CD4-positive, alpha-beta memory T cell (primary cell): ENCODE measurements around the gene GET4. TPM values are rescaled to one million over a fixed set of nuclear protein-coding genes. Genes with fewer than 3 reads are reported as not detected.

ENCODE experiments used
- CTCF ChIA-PET: fragments of 350-600 bp; sonication (Branson Sonifier 250); formaldehyde crosslinking; loops from one replicate; lab custom pipeline; 2021; ENCODE audit warnings: inconsistent platforms; ENCODE audit not compliant: partially characterized antibody; lab: Charles Lee
- POLR2A ChIA-PET: fragments of 350-600 bp; sonication (Branson Sonifier 250); formaldehyde crosslinking; loops from one replicate; lab custom pipeline; 2021; ENCODE audit not compliant: partially characterized antibody; lab: Charles Lee
- DNase-seq, 5 donors: peaks; one replicate each; pipeline versions ENCODE4 v3.0.0 to v3.0.0-alpha.2; 2020 to 2022; ENCODE audit warnings: mixed read lengths in 1 of 5
- H3K27ac ChIP-seq: one replicate; pipeline ENCODE4 v1.7.0; 2013; ENCODE audit warnings: low read depth, low read length
- H3K27me3 ChIP-seq: 2 replicates; pipeline ENCODE4 v1.7.0; 2013; ENCODE audit warnings: mild to moderate bottlenecking, low read length, moderate library complexity; ENCODE audit not compliant: insufficient read depth
- H3K36me3 ChIP-seq: 2 replicates; pipeline ENCODE4 v1.7.0; 2013; ENCODE audit warnings: mild to moderate bottlenecking, low read length, moderate library complexity; ENCODE audit not compliant: insufficient read depth
- H3K4me1 ChIP-seq: 2 replicates; pipeline ENCODE4 v1.7.0; 2013; ENCODE audit warnings: mild to moderate bottlenecking, low read length, moderate library complexity; ENCODE audit not compliant: insufficient read depth
- H3K4me3 ChIP-seq, 2 donors: one replicate each; pipeline ENCODE4 v1.7.0; 2013; ENCODE audit warnings: low read length in 2 of 2, mild to moderate bottlenecking in 1 of 2
- H3K9me3 ChIP-seq, 2 donors: one replicate each; pipeline ENCODE4 v1.7.0; 2013; ENCODE audit warnings: low read length in 2 of 2, control low read depth in 1 of 2; ENCODE audit not compliant: control insufficient read depth in 1 of 2
- H3K27ac Mint-ChIP-seq, 7 donors: one replicate each; pipeline ENCODE4 v1.8.0; 2020 to 2021; ENCODE audit warnings: mixed read lengths in 7 of 7, mild to moderate bottlenecking in 6 of 7, inconsistent platforms in 3 of 7, moderate library complexity in 3 of 7
- H3K27me3 Mint-ChIP-seq, 2 donors: one replicate each; pipeline ENCODE4 v1.8.0; 2020 to 2021; ENCODE audit warnings: mixed read lengths in 2 of 2
- H3K36me3 Mint-ChIP-seq, 2 donors: one replicate each; pipeline ENCODE4 v1.8.0; 2020 to 2021; ENCODE audit warnings: mixed read lengths in 2 of 2, inconsistent platforms in 1 of 2, mild to moderate bottlenecking in 1 of 2
- H3K4me1 Mint-ChIP-seq, 4 donors: one replicate each; pipeline ENCODE4 v1.8.0; 2020 to 2021; ENCODE audit warnings: mixed read lengths in 4 of 4, mild to moderate bottlenecking in 1 of 4
- H3K4me3 Mint-ChIP-seq, 8 donors: one replicate each; pipeline ENCODE4 v1.8.0; 2020 to 2021; ENCODE audit warnings: mixed read lengths in 8 of 8, mild to moderate bottlenecking in 7 of 8, moderate library complexity in 6 of 8, inconsistent platforms in 3 of 8
- H3K9me3 Mint-ChIP-seq, 8 donors: one replicate each; pipeline ENCODE4 v1.8.0; 2020 to 2021; ENCODE audit warnings: mixed read lengths in 8 of 8, mild to moderate bottlenecking in 5 of 8, inconsistent platforms in 3 of 8, moderate library complexity in 1 of 8
- intact Hi-C: fragments of 100-400 bp; cut with micrococcal nuclease; formaldehyde crosslinking; loops from one replicate; pipeline ENCODE4 v1.15.1; 2023
- polyA plus RNA-seq, 2 donors: library from polyadenylated mRNA; unstranded; fragments of 300-500 nt; fragmentation: Illumina TruSeq; gene quantifications; one replicate each; pipeline ENCODE4 v1.2.3, GENCODE V29; 2021
- total RNA-seq, 2 experiments: library from RNA; stranded (reverse); gene quantifications; one replicate each; pipeline ENCODE4 v1.2.3, GENCODE V29; 2021

The GET4 gene
- total and polyA plus RNA-seq, 4 experiments from 2014 or later = 22.0 to 51.6 (median 38.1) TPM

DNA sequence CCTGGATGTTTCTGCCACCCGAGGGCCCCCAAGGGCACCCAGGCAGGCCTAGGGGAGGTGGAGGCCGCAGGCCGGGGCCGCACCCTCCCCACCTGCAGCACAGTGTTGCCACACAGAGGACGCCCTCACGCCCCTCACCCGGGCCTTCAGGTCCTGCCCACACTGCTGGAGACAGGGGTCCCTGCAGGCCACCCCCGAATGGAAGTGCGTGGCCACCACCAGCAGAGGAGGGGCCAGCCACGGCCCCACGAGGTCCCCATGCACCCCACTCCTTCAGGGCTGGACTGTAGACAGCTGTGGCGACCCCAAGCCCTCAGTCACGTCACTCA lies 42.7 kb downstream of the GET4 start:
- Mint-ChIP-seq H3K4me1 (peaks cover 9 to 29% (median 14%) of the 10 kb centered on the region in 4 donors), H3K9me3 (no peaks in the 10 kb centered on the region), H3K27me3 (no peaks in the 10 kb centered on the region), H3K27ac (peak overlapping the region in 1 of 7 donors; percentile 69), H3K4me3 (no peak overlapping the region), H3K36me3 (no peaks in the 10 kb centered on the region)
- H3K27me3 ChIP-seq = no peaks in the 10 kb centered on the region
- no peak for DNase-seq
- no peaks in the 10 kb centered on the region for H3K36me3 ChIP-seq
- CTCF ChIA-PET = interaction anchor here (1.0 kb wide), 1 partner anchor 9 kb away, joined by 3 read pairs; no protein-coding TSS in a partner anchor
- H3K27ac ChIP-seq = no peak overlapping the region
- peaks cover 23% of the 10 kb centered on the region for H3K4me1 ChIP-seq
- H3K4me3 ChIP-seq = no peak overlapping the region
- intact Hi-C loops = no loop called here
- POLR2A ChIA-PET = interaction anchor here (1.2 kb wide), 1 partner anchor 56 kb away, joined by 4 read pairs; the partner anchor contains the start of gene COX19
- no peaks in the 10 kb centered on the region for H3K9me3 ChIP-seq

DNA sequence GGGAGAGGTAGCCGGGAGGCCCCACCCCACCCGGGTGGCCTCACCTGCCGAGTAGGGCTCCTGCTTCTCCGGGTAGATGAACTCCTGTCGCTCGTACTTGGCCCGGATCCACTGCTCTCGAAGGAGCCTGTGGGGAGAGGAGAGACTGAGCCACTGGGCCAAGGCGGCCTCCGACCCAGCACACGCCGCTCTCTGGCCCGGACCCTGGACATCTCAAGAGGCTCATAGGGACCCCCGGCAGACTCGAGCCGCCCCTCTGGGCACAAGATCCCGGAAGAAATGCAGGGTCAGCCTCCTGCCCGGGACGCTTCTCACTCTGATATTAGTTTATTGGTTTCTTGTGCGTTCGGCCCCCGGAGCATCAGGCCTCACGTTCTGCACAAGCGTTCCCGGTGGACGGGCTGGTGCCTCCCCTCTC lies 43.6 kb downstream of the GET4 start:
- no peaks in the 10 kb centered on the region for H3K36me3 ChIP-seq
- ChIA-PET CTCF (no interaction called here), POLR2A (interaction anchor here (4.4 kb wide), 1 partner anchor 11 kb away, joined by 63 read pairs; no protein-coding TSS in a partner anchor)
- Mint-ChIP-seq H3K9me3 (no peaks in the 10 kb centered on the region), H3K4me1 (peaks cover 11 to 35% (median 17%) of the 10 kb centered on the region in 4 donors), H3K4me3 (no peak overlapping the region), H3K27me3 (no peaks in the 10 kb centered on the region), H3K36me3 (no peaks in the 10 kb centered on the region), H3K27ac (no peak overlapping the region)
- intact Hi-C loops = no loop called here
- no peaks in the 10 kb centered on the region for H3K9me3 ChIP-seq
- no peak overlapping the region for H3K27ac ChIP-seq
- DNase-seq = no peak
- H3K27me3 ChIP-seq = no peaks in the 10 kb centered on the region
- H3K4me1 ChIP-seq = peaks cover 31% of the 10 kb centered on the region
- no peak overlapping the region for H3K4me3 ChIP-seq

DNA sequence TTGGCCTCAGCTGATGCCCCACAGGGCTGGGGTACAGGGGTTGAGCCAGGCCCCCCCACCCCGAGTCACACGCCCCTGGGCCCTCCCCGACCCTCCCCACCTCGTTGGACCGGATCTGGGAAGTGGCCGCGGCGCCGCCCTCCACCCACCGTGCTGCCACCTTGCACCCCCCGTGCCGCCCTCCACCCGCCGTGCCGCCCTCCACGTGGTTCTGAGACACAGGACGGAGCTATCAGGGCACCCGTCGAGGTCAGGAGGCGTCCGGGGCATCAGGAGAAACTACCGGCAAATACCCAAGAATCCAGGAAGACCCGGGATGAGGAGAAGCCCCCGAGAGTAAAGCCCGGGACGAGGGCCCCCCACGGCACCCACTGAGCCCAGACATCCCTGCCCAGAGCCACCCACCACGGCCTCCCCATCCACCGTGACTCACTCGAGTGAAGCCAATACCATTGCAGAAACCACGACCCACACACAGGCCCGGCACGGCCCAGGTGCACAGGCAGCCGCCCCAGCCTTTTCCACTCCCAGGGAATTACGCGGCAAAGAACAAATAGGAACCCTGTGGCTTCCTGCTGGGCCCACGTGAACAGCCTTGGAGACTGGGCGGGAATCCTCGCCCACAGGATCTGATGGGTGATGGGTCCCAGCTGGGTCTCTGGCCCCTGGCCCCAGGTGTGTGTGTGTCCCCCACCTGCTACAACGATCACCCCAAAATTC lies 44.2 kb downstream of the GET4 start:
- Histone ChIP-seq H3K27ac (no peak overlapping the region), H3K27me3 (no peaks in the 10 kb centered on the region), H3K9me3 (no peaks in the 10 kb centered on the region), H3K4me3 (no peak overlapping the region), H3K36me3 (no peaks in the 10 kb centered on the region), H3K4me1 (peaks cover 34% of the 10 kb centered on the region)
- H3K4me3 Mint-ChIP-seq = peak overlapping the region in 6 of 8 donors; percentile 39 to 71 (median 54)
- H3K9me3 Mint-ChIP-seq = no peaks in the 10 kb centered on the region
- ChIA-PET CTCF (interaction anchor here (3.5 kb wide), 1 partner anchor 11 kb away, joined by 19 read pairs; no protein-coding TSS in a partner anchor), POLR2A (interaction anchor here (3.8 to 4.4 kb wide), 2 partner anchors 11 to 53 kb away, joined by 63 to 78 read pairs; partner anchors contain the start of gene COX19)
- H3K36me3 Mint-ChIP-seq = no peaks in the 10 kb centered on the region
- DNase-seq = no peak
- intact Hi-C loops = no loop called here
- H3K27ac Mint-ChIP-seq = peak overlapping the region in 6 of 7 donors; percentile 61 to 91 (median 71)
- no peaks in the 10 kb centered on the region for H3K27me3 Mint-ChIP-seq
- H3K4me1 Mint-ChIP-seq = peaks cover 11 to 35% (median 17%) of the 10 kb centered on the region in 4 donors

DNA sequence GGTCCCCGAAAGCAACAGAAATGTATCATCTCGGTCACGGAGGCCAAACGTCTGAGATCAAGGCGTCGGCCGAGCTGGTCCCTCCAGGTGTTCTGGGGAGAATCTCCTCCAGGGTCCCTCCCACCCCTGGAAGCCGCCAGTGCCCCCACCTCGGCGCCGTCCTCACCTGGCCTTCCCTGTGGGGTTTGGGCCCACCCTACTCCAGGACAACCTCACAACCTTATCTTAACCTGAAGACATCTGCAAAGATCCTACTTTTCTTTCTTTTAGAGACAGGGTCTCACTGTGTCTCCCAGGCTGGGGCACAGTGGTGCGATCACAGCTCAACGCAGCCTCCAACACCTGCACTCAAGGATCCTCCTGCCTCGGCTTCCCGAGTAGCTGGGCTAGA lies 44.7 kb downstream of the GET4 start:
- POLR2A ChIA-PET = interaction anchor here (3.8 to 4.4 kb wide), 2 partner anchors 12 to 53 kb away, joined by 63 to 78 read pairs; partner anchors contain the start of gene COX19
- peaks cover 11 to 33% (median 16%) of the 10 kb centered on the region in 4 donors for H3K4me1 Mint-ChIP-seq
- peaks cover 34% of the 10 kb centered on the region for H3K4me1 ChIP-seq

DNA sequence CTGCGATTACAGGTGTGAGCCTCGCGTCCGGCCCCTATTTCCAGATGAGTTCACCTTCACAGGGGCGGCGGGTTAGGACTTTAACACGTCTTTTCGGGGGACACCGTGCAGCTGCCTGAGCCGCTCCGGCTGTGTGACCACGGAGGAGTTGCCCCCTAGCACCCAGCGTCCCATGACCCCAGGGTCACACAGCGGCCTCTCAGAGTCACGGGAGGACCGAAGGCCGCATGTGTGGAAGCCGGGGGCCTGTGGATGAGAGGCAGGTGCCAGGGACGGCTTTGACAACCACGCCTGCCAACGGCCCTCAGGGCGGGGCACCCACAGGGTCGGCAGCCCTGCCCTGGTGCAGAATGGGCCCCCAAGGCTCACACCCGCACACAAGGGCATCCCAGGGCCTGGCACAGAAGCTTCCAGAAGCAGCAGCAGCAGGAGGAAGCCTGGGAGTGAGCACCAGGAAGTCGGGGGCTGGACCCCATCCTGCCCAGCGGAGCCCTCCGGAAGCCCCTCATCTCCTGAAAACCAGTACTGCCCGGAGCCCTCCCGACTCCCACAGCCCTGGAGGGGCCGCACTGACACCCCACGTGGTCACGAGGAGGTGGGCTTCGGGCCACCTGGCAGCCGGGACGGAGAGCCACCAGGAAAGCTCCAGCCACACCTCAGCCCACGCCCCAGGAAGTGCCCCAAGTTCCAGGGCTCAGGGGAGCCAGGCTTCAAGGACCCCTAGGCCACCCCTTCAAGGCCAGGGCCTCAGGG lies 45.4 kb downstream of the GET4 start:
- no peak for DNase-seq
- H3K36me3 Mint-ChIP-seq = no peaks in the 10 kb centered on the region
- H3K27me3 Mint-ChIP-seq = no peaks in the 10 kb centered on the region
- peaks cover 7 to 30% (median 13%) of the 10 kb centered on the region in 4 donors for H3K4me1 Mint-ChIP-seq
- peak overlapping the region in 6 of 7 donors; percentile 35 to 91 (median 68) for H3K27ac Mint-ChIP-seq
- no peaks in the 10 kb centered on the region for H3K27me3 ChIP-seq
- CTCF ChIA-PET = interaction anchor here (3.5 kb wide), 1 partner anchor 12 kb away, joined by 19 read pairs; no protein-coding TSS in a partner anchor
- intact Hi-C loops = loop anchor here (2.0 kb wide), 2 partner anchors 19 to 123 kb away; partner anchors contain the start of gene GPR146
- H3K4me3 ChIP-seq = peak overlapping the region; percentile 17 to 51
- H3K36me3 ChIP-seq = no peaks in the 10 kb centered on the region
- H3K9me3 Mint-ChIP-seq = no peaks in the 10 kb centered on the region
- H3K4me3 Mint-ChIP-seq = peak overlapping the region; percentile 17 to 90 (median 87)
- no peaks in the 10 kb centered on the region for H3K9me3 ChIP-seq
- peaks cover 34% of the 10 kb centered on the region for H3K4me1 ChIP-seq
- POLR2A ChIA-PET = interaction anchor here (0.6 to 4.4 kb wide), 9 partner anchors 9 to 1599 kb away, joined by 3 to 78 read pairs (median 3); partner anchors contain the start of gene COX19
- peak overlapping the region; percentile 89 for H3K27ac ChIP-seq

More for the DNA sequence above, 44.7 kb downstream of the GET4 start:
- CTCF ChIA-PET = interaction anchor here (3.5 kb wide), 1 partner anchor 12 kb away, joined by 19 read pairs; no protein-coding TSS in a partner anchor
- no peaks in the 10 kb centered on the region for H3K36me3 Mint-ChIP-seq
- Histone ChIP-seq H3K27ac (no peak overlapping the region), H3K36me3 (no peaks in the 10 kb centered on the region), H3K27me3 (no peaks in the 10 kb centered on the region), H3K4me3 (no peak overlapping the region), H3K9me3 (no peaks in the 10 kb centered on the region)
- peak overlapping the region; percentile 61 to 91 (median 74) for H3K27ac Mint-ChIP-seq
- no peaks in the 10 kb centered on the region for H3K9me3 Mint-ChIP-seq
- peak overlapping the region in 6 of 8 donors; percentile 39 to 71 (median 54) for H3K4me3 Mint-ChIP-seq
- H3K27me3 Mint-ChIP-seq = no peaks in the 10 kb centered on the region
- intact Hi-C loops = no loop called here
- DNase-seq = no peak

DNA sequence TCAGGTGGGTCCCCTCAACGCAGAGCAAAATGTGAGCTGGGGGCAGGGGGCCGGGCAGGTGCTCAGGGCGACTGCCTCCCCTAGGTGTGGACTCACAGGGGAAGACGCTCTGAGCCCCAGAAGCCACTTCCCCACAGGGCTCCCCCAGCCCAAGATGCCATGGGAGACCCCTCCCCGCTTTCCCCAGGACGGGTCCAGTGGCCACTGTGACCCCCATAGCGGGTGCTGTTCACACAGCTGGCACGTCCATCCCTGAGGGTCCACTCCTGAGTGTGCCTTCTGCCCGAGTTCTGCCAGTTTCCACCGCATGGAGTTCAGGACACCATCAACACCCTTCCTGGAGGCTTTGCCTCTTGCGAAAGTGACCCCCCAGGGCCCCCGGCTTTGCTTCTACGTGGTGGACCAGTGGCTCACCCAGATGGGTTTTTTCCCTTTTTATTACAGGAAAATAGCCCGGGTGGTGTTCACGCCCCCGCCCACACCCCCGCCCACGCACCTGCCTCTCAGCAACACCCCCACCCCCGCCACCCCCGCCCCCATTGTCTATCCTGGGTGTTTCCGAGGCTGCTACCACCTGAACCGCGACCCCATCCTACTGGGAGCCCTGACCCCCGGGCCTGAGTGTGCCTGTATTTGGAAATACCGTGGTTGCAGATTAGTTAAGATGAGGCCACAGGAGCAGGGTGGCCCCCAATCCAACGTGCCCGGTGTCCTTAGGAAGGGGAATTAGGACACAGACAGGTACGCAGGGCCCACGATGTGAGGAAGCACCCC lies 46.2 kb downstream of the GET4 start:
- Histone ChIP-seq H3K27ac (peak overlapping the region; percentile 89), H3K36me3 (no peaks in the 10 kb centered on the region), H3K4me1 (peaks cover 34% of the 10 kb centered on the region), H3K27me3 (no peaks in the 10 kb centered on the region), H3K4me3 (peak overlapping the region; percentile 76 to 85), H3K9me3 (no peaks in the 10 kb centered on the region)
- Mint-ChIP-seq H3K27ac (peak overlapping the region; percentile 91 to 97 (median 95)), H3K4me3 (peak overlapping the region; percentile 84 to 90 (median 88)), H3K4me1 (peaks cover 7 to 30% (median 13%) of the 10 kb centered on the region in 4 donors), H3K36me3 (no peaks in the 10 kb centered on the region), H3K9me3 (no peaks in the 10 kb centered on the region), H3K27me3 (no peaks in the 10 kb centered on the region)
- intact Hi-C loops = loop anchor here (1.0 to 2.0 kb wide), 5 partner anchors 13 to 122 kb away; partner anchors contain the start of genes COX19, GET4 and GPR146
- POLR2A ChIA-PET = interaction anchor here (0.6 to 4.4 kb wide), 23 partner anchors 10 to 1598 kb away, joined by 3 to 78 read pairs (median 4); partner anchors contain the start of genes ADAP1, COX19, GET4 and GPR146
- CTCF ChIA-PET = interaction anchor here (0.9 to 3.5 kb wide), 5 partner anchors 13 to 71 kb away, joined by 3 to 19 read pairs (median 5); partner anchors contain the start of gene COX19
- DNase-seq = peak in 1 of 5 donors; percentile 74
